H1 (cell line): ENCODE data around the gene AATK. TPM values are rescaled to one million over a fixed set of nuclear protein-coding genes. Genes with fewer than 3 reads are reported as not detected.

Source experiments
- CHD2 ChIP-seq: IDR thresholded peaks from 2 replicates; pipeline ENCODE4 v1.6.1; 2012; ENCODE audit warnings: low read length, improper control_type of control experiment
- NANOG ChIP-seq: IDR thresholded peaks from 2 replicates; pipeline ENCODE4 v1.6.1; 2011; ENCODE audit warnings: low read length, low read depth, mild to moderate bottlenecking, inconsistent platforms; ENCODE audit not compliant: insufficient read depth, poor library complexity, severe bottlenecking
- NRF1 ChIP-seq: IDR thresholded peaks from 2 replicates; pipeline ENCODE4 v1.6.1; 2011; ENCODE audit warnings: mild to moderate bottlenecking, low read depth, low read length, improper control_type of control experiment
- RNF2 ChIP-seq: fragments of 200-900, 300-1000 bp; sonication (generic); IDR thresholded peaks from 2 replicates; pipeline ENCODE4 v1.7.1; 2016; ENCODE audit warnings: borderline replicate concordance, low read depth, mild to moderate bottlenecking, antibody characterized with exemption, low read length; ENCODE audit not compliant: poor library complexity, severe bottlenecking; ENCODE audit errors: missing control alignments
- polyA plus RNA-seq, 7 experiments: library from polyadenylated mRNA; depleted of rRNA in 3 of 7; stranded (reverse) in 5 of 7; unstranded in 2 of 7; fragments of >200 nt in 5 of 7; fragments of 200-250 nt in 2 of 7; gene quantifications; 1 replicate in 5 of 7; 2 replicates in 1 of 7; 4 replicates in 1 of 7; pipeline versions ENCODE4 v1.2.1 to v1.2.3, GENCODE V29; 2011 to 2013; ENCODE audit warnings: missing spikeins in 2 of 7, mixed read lengths in 2 of 7
- total RNA-seq: library from RNA; stranded (reverse); fragmentation: NEBNext Ultra II Directional; extraction: Animal tissue kit (Norgen Biotek cat#: 25700); gene quantifications from 2 replicates; pipeline ENCODE4 v1.2.1, GENCODE V29; 2021
- TF ChIP-seq, protein P1 (sequence below): fragments of 300-600 bp; sonication (generic); IDR thresholded peaks from 2 replicates; pipeline ENCODE4 v1.7.1; 2012; ENCODE audit warnings: low read length, moderate library complexity, mild to moderate bottlenecking, inconsistent platforms; ENCODE audit not compliant: insufficient replicate concordance
- TF ChIP-seq, protein P2 (sequence below), 3 experiments: IDR thresholded peaks; 1 replicate in 2 of 3; 2 replicates in 1 of 3; pipeline versions ENCODE4 v1.5.1 to v1.6.1; 2011; ENCODE audit warnings: low read length in 3 of 3, mild to moderate bottlenecking in 3 of 3, inconsistent platforms in 2 of 3, low read depth in 1 of 3, moderate library complexity in 1 of 3; ENCODE audit not compliant: insufficient read depth in 1 of 3; ENCODE audit errors: control extremely low read depth in 1 of 3

The AATK gene
- total and polyA plus RNA-seq, 2 of the 8 experiments (the other 6 are each of a cell fraction or from before 2014, with no cell fraction given), result 1.7 to 3.5 TPM

DNA sequence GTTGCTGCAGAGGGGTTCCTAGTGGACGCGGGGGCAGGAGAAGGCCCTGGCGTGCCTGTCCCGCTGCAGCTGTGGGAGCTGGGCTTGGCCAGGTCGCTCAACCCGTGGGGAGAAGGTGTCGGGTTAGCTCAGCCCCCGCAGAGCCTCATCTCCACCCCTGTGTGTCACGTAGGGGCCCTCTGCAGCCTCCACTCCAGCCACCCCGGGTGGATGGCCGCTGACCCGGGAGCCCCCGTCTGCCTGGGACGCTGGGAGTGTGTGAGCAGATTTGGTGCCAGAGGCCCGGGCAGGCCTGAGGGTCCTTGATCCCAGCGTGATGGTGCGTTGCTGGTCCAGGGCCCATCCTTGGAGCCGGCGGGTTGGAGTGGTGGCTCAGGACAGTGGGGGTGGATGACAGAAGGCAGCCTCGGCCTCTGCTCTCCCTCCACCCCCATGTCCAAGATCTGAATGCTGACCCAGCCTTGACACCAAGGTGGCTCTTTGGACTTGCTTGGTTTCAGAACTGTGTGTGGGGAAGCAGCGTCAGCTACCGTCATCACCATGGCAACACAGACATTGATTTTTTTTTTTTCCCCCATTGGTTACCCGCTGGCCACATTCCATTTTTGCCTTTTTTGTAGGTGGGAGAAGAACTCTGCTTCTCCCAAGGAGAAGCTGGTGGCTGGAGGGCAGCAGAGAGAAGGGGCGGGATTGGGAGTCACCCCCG is 95.3 kb downstream of the AATK start (continued):
- TF ChIP-seq, protein P1, sequence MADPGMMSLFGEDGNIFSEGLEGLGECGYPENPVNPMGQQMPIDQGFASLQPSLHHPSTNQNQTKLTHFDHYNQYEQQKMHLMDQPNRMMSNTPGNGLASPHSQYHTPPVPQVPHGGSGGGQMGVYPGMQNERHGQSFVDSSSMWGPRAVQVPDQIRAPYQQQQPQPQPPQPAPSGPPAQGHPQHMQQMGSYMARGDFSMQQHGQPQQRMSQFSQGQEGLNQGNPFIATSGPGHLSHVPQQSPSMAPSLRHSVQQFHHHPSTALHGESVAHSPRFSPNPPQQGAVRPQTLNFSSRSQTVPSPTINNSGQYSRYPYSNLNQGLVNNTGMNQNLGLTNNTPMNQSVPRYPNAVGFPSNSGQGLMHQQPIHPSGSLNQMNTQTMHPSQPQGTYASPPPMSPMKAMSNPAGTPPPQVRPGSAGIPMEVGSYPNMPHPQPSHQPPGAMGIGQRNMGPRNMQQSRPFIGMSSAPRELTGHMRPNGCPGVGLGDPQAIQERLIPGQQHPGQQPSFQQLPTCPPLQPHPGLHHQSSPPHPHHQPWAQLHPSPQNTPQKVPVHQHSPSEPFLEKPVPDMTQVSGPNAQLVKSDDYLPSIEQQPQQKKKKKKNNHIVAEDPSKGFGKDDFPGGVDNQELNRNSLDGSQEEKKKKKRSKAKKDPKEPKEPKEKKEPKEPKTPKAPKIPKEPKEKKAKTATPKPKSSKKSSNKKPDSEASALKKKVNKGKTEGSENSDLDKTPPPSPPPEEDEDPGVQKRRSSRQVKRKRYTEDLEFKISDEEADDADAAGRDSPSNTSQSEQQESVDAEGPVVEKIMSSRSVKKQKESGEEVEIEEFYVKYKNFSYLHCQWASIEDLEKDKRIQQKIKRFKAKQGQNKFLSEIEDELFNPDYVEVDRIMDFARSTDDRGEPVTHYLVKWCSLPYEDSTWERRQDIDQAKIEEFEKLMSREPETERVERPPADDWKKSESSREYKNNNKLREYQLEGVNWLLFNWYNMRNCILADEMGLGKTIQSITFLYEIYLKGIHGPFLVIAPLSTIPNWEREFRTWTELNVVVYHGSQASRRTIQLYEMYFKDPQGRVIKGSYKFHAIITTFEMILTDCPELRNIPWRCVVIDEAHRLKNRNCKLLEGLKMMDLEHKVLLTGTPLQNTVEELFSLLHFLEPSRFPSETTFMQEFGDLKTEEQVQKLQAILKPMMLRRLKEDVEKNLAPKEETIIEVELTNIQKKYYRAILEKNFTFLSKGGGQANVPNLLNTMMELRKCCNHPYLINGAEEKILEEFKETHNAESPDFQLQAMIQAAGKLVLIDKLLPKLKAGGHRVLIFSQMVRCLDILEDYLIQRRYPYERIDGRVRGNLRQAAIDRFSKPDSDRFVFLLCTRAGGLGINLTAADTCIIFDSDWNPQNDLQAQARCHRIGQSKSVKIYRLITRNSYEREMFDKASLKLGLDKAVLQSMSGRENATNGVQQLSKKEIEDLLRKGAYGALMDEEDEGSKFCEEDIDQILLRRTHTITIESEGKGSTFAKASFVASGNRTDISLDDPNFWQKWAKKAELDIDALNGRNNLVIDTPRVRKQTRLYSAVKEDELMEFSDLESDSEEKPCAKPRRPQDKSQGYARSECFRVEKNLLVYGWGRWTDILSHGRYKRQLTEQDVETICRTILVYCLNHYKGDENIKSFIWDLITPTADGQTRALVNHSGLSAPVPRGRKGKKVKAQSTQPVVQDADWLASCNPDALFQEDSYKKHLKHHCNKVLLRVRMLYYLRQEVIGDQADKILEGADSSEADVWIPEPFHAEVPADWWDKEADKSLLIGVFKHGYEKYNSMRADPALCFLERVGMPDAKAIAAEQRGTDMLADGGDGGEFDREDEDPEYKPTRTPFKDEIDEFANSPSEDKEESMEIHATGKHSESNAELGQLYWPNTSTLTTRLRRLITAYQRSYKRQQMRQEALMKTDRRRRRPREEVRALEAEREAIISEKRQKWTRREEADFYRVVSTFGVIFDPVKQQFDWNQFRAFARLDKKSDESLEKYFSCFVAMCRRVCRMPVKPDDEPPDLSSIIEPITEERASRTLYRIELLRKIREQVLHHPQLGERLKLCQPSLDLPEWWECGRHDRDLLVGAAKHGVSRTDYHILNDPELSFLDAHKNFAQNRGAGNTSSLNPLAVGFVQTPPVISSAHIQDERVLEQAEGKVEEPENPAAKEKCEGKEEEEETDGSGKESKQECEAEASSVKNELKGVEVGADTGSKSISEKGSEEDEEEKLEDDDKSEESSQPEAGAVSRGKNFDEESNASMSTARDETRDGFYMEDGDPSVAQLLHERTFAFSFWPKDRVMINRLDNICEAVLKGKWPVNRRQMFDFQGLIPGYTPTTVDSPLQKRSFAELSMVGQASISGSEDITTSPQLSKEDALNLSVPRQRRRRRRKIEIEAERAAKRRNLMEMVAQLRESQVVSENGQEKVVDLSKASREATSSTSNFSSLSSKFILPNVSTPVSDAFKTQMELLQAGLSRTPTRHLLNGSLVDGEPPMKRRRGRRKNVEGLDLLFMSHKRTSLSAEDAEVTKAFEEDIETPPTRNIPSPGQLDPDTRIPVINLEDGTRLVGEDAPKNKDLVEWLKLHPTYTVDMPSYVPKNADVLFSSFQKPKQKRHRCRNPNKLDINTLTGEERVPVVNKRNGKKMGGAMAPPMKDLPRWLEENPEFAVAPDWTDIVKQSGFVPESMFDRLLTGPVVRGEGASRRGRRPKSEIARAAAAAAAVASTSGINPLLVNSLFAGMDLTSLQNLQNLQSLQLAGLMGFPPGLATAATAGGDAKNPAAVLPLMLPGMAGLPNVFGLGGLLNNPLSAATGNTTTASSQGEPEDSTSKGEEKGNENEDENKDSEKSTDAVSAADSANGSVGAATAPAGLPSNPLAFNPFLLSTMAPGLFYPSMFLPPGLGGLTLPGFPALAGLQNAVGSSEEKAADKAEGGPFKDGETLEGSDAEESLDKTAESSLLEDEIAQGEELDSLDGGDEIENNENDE, result no peak
- TF ChIP-seq NANOG, result no peak
- TF ChIP-seq NRF1, result no peak
- no peak for TF ChIP-seq RNF2
- TF ChIP-seq, protein P2, sequence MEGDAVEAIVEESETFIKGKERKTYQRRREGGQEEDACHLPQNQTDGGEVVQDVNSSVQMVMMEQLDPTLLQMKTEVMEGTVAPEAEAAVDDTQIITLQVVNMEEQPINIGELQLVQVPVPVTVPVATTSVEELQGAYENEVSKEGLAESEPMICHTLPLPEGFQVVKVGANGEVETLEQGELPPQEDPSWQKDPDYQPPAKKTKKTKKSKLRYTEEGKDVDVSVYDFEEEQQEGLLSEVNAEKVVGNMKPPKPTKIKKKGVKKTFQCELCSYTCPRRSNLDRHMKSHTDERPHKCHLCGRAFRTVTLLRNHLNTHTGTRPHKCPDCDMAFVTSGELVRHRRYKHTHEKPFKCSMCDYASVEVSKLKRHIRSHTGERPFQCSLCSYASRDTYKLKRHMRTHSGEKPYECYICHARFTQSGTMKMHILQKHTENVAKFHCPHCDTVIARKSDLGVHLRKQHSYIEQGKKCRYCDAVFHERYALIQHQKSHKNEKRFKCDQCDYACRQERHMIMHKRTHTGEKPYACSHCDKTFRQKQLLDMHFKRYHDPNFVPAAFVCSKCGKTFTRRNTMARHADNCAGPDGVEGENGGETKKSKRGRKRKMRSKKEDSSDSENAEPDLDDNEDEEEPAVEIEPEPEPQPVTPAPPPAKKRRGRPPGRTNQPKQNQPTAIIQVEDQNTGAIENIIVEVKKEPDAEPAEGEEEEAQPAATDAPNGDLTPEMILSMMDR (IDR thresholded peaks at IDR 0.05; ENCODE audit: control extremely low read depth in 1 of 3, insufficient read depth in 1 of 3, low read depth in 1 of 3, low read length in 3 of 3), result no peak
- TF ChIP-seq CHD2, result no peak
